Amniotic epithelial cell (primary cell): ENCODE results near the gene RANBP9.
A peak's percentile ranks its signal among the peaks of the same experiment; 100 is the strongest.

Experiments
- DNase-seq: peaks from one replicate; pipeline ENCODE4 v3.0.0-alpha.2; 2010; ENCODE audit warnings: low read depth

Gene RANBP9

DNA sequence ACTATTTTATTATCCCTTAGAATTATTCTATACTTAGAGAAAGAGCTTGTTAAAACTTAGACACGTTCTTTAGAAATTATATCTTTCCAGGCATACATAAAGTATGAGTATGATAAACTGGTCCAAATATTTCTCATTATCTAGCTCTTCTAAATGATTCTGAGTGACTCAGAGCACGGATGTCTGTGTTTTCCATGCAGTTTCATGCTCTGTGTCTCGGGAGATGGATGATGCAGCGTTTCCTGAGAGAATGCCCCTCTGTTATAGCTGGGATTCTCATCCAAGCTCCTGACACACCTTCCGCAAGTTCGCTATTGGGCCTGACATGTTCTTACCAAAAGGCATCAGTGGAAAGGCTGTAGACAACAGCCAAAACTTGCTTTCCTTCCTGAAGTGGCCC is 117.9 kb downstream of the RANBP9 start:
- peak; percentile 76 for DNase-seq

DNA sequence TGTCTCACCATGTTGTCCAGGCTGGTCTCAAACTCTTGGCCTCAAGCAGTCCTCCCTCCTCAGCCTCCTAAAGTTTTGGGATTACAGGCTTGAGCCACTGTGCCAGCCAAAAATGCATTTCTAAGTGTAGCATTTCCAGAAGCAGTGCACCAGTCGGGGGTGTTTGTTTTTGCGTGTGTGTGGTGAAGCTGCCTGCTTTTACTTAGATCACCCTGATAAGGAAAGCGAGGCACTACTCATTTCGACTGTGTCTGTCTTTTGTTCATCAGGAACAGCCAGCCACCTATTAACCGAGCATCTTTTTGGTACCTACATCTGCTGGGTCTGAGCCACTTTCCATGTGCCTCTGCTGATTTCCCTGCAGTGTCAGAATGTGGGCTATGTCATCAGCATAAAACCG is 118.5 kb downstream of the RANBP9 start:
- DNase-seq: peak; percentile 27

DNA sequence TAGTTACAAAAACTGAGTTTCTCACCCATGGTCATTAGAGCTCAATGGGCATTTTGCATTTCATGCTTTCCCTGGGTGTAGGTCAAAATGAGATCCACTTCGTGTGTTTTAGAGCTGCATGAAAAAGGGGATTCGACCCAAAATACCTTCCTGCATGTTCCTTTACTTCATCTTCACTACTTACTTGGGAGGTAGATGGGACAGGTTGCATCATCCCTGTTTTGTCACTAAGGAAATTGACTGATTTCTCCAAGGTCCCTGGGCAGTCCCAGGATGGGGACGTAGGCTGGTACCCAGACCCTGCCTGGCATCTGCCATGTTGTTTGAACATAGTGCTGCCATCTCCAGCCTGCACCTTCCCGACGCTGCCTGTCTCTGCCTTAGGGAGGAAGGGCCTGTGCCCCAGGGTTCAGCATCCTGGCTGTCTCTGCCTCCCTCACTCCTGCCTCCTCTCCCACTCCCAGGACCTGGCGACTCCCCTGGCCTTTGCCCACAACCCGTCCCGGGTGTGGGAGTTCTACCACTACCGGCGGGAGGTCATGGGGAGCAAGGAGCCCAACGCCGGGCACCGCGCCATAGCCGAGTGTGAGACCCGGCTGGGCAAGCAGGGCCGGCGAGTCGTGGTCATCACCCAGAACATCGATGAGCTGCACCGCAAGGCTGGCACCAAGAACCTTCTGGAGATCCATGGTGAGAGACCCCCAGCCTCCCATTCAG is 120.3 kb downstream of the RANBP9 start:
- DNase-seq: no peak

DNA sequence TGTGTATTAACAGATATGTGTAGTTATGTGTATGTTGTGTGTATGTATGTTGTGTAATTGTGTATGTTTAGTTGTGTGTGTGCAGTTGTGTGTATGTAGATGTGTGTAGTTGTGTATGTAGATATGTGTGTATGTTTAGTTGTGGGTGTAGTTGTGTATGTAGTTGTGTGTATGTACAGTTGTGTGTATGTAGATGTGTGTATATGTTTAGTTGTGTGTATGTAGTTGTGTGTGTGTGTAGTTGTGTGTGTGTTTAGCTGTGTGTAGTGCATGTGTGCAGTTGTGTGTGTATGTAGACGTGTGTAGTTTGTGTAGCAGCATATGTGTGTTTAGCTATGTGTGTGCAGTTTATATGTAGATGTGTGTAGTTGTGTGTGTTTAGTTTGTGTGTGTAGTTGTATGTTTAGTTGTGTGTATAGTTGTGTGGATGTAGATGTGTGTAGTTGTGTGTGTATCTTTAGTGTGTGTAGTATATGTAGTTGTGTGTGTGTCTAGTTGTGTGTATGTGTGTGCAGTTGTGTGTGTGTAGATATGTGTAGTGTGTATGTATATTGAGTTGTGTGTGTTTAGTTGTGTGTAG is 121.0 kb downstream of the RANBP9 start:
- no peak for DNase-seq

DNA sequence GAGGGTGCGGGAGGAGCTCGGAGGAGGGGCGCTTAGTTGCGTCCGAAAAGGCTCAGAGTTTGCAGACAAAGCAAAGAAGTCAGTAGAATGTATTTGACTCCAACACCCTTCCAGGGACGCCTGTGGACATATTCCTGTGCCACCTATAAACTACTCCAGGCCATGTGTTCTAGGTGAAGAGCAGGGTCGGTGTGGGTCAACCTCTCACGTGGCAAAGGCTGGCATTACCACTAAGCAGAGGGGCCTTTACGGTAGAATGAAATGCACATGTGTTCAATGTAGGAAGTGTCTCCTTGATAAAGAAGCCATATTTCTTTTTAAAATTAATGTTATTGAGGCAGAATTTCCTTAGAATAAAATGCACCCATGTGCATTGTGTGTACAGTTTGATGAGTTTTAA is 121.8 kb downstream of the RANBP9 start:
- DNase-seq: no peak

DNA sequence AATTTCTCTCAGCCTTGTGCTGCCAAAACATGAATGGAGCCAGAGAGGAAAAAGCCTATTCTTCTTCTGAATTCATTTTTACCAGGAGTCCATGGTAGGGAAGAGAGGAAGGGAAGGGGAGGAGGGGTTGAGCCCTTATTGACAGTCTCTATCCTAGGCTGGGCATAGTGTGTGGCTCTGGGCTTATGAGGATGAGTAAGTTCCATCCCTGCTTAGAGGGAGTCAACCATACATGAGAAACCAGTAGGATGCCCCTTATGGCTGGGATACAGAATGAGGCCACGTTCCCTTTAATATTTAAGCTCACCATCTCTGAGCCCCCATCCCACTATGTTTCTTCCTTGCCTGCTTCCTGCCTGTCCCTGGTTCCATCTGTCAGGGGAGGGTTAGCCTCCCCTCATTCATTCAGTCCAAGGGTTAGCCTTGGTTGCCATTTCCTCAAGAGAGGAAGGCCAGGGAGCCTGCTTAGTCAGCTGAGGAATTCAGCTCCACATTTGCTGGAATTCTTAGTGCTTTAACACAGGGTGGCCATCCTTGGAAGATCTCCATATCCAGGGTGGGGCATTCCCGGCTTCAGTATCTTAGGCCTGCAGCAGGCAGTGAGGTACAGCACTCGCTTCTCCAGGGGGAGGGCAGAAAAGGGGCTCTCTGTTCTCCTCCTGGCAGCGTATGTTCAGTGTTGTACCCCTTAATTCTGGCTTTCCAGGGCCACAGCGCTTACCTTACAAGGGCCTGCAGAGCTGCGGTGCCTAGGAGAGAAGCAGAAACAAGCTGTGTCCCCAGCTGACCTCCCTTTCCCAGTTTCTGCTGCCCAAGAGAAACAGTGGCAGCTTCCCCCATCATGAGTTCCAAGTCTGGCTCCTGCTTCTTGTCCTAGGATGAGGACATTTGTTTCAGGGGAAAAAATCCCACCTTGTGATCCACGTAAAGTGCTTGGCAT is 124.8 kb downstream of the RANBP9 start:
- DNase-seq: peak; percentile 29

DNA sequence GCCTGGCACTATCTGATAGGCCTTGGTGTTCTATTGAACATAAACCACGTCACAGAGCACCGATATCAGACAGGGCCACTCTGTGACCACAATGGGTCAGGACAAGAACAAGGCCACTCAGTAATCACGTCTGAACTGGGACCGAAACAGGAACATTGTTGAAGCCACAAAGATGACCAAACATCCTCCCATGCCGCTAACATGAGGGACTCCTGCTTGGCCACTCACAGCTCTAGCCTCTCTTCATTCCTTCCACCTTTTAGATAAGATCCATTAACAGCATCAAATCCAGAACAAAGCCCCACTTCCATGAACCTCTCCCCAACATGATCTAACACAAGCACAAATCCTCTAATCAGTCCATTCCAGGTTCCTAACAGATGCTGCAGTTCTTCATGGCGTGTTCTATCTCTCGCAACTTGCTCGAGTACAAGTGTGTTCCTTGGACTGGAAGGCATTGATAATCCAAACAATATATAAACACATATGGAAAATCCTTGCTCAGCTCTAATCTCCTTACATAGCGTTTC is 129.9 kb downstream of the RANBP9 start:
- no peak for DNase-seq

DNA sequence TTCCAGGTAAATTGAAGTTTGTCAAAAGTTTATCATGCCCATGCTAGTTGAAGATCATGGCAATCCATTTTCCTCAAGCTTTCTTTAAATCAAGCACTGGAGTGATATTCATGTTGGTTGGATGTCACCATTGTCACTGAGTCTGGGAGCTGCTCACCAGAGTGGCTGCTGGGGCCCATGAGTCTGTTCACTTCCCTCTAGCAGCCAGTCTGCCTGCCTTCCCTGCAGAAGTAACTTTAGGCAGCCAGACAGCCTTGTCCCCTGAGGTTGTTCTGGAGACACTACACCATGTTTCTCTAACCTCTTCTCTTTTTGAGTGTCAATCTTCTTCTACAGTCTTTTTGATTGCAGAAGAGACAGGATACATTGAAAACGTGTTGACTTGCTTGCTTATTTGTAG is 131.7 kb downstream of the RANBP9 start:
- DNase-seq: no peak

DNA sequence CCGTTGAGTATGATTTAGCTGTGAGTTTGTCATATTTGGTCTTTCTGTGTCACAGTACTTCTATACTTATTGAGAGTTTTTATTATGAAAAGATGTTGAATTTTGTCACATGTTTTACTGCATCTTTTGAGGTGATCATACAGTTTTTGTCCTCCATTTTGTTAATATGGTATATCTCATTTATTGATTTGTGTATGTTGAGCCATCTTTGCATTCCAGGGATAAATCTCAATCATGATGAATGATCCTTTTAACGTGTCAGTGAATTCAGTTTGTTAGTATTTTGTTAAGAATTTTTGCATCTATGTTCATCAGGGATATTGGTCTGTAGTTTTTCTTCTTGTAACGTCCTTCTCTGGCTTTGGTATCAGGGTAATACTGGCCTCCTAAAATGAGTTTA is 133.7 kb downstream of the RANBP9 start:
- DNase-seq: no peak

DNA sequence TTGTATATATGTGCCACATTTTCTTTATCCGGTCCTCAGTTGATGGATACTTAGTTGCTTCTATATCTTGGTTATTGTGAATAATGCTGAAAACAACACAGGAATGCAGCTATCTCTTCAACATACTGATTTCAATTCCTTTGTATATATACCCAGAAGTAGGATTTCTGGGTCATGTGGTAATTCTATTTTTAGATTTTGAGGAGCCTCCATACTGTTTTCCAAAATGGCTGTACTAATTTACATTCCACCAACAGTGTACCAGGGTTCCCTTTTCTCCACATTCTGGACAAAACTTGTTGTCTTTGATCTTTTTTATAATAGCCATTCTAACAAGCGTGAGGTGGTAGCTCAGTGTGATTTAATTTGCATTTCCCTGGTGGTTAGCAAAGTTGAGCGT is 135.6 kb downstream of the RANBP9 start:
- no peak for DNase-seq

DNA sequence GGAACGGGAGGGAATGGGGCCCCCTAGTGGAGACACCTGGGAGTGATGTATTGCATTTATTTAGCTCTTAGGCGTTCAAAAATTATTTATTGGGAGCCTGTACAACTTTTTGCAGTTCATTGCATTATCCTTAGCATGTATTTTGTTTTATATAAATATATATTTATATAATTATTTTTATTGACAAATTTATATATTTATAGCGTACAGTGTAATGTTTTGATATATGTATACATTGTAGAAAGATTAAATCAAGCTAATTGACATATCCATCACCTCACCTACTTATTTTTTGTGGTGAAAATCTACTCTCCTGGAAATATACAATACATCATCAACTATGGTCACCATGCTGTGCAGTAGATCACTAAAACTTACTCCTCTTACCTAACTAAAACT is 136.3 kb downstream of the RANBP9 start:
- DNase-seq: no peak

DNA sequence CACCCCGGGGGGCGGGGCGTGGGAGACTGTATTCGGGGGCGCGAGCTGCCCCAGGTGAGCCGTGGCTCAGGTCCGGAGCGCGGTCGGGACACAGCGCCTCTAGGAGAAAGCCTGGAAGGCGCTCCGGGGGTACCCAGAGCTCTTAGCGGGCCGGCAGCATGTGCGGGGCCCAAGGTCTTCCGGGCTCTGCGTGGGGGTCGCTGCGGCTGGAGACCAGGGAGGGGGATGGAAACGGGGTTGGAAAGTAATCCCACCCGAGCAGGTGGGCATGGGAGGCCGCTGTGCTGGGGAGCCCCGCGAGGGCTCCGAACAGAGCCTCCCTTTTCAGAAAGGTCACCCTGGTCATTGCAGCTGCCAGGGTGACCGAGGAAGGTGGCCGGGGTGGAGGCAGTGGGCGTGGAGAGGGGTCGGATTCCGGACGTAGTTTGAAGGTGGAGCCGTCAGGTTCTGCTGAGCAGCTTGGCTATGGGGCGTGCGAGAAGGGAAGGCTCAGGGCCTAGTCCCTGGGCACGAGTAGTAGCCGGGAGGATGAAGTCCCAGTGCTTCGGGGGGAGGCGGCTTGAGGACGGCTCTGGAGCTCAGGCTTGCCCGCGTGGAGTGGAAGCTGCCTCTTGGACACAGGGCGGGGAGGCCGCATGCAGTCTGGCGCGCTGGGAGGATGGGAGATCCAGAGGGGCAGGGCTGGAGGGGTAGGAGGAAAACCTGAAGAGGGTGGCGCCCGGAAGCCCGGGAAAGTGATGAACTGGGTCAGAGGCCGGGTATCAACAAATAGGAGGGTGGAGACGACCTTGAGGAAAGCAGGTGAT is 136.9 kb downstream of the RANBP9 start, which contains the start of gene SIRT5:
Gene SIRT5, plus strand, starts transcription at position 31 of the 806 bp plus-strand sequence. CDS start 9,510 bp downstream, outside the sequence.
- DNase-seq: peak; percentile 76

DNA sequence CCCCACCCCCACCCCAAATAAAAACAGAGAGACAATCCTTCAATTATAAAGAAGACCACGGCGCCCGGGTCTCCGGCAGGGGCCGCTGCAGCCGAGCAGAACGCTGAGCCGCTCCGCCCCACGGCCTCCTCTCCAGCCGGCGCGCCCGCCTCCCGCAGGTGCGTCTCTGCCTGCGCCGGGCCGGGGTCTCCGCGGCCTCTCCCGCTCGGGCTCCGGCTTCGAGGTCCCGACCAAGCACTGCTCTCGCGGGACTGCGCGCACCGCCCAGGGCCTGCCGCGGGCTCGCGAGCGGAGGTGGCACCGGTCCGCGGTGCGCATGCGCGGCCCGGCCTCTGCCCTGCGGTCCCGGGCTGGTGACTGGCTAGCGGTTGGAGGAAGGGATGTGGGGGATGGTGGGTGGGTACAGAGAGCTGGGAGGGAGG is 137.5 kb downstream of the RANBP9 start:
- DNase-seq: peak; percentile 87

DNA sequence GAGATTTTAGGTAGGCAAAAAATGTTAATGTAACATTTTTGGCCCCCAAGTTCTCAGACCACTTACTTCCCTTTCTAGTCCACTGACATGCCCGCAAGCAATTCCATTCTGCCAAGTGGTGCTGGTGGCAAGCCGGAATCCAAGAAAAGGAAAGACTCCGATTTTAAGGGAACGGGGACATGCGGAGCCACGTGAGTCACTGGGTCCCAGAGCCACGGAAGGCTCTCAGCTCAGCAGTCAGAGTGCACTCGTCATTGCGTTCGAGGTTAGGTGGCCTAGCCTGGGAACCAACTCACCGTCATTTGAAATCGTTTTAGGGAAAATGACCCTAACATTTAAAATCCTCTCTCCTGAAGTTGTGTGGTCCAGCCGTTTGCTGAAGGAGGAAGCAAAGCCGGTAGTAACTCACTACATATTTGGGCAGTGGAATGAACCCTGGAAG is 137.9 kb downstream of the RANBP9 start:
- peak; percentile 12 for DNase-seq

DNA sequence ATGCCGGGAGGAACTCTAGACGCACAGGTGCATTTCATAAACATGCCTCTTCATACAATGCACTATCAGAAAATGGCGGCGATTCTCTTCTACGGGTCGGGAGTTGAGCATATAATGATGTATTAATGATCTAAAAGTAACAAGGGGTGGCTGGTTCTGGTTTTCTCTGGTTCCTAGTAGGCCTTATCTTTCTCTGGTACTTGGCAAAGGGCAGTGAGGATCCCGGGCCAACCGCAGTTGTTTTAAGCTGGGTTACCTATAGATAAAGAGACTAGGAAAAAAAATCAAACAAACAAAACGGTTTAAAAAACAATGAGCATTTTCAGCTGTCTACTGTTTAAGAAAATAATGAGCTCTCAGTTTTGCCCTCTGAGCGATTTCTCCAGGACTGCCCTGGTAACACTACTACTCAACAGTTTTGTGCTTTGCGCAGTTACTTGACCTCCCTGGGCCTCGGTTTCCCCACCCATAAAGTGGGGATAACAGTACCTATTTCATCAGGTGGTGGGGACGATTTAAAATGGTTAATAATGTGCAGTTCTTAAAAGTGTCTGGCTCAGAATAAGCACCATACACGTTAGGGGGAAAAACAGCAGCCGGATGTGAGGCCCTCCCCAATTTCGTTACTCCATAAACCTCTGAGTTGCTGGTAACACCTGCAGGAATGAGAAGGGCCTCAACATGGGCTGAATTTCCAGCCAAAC is 138.5 kb downstream of the RANBP9 start:
- no peak for DNase-seq

DNA sequence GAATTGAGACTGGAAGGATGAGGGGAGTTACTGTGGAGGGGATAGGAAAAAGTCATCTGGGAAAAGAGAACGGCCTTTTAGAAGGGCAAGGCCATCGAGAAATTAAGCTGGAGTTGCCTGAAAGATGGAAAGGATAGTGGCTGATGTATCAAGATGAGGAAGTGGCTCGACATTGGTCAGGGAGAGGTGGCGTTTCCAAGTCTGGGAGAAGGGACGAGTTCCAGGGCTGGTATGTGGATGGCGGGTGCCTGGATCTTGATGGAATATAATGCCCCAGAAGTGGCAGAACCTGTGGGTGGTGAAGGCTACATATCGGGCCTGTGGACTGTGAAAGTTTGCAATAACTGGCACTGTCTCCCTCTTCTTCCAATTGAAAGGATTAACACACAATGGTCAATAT is 139.4 kb downstream of the RANBP9 start:
- DNase-seq: no peak
